CD14-positive monocyte (primary cell): ENCODE measurements around the gene CPT1A. TPM values are rescaled to one million over a fixed set of nuclear protein-coding genes. Genes with fewer than 3 reads are reported as not detected.

Experiments
- DNase-seq, 3 donors: peaks; one replicate each; pipeline ENCODE4 v3.0.0-alpha.2; 2011 to 2022
- H2AFZ ChIP-seq: 2 replicates; pipeline ENCODE4 v1.6.0; 2012; ENCODE audit warnings: mild to moderate bottlenecking, low read depth, low read length, inconsistent platforms; ENCODE audit not compliant: insufficient read depth, poor library complexity, severe bottlenecking
- H3K27ac ChIP-seq, 2 donors: 1 replicate in 1 of 2; 2 replicates in 1 of 2; pipeline ENCODE4 v1.5.1; 2012 to 2013; ENCODE audit warnings: low read length in 2 of 2, control low read depth in 1 of 2, inconsistent platforms in 1 of 2, low read depth in 1 of 2, mild to moderate bottlenecking in 1 of 2
- H3K27me3 ChIP-seq, 2 donors: one replicate each; pipeline versions ENCODE4 v1.6.0 to v1.6.1; 2011 to 2013; ENCODE audit warnings: low read length in 2 of 2; ENCODE audit not compliant: control insufficient read depth in 2 of 2, insufficient read depth in 2 of 2
- H3K36me3 ChIP-seq, 2 donors: replicated peaks in 1 of 2; 1 replicate in 1 of 2; 2 replicates in 1 of 2; pipeline versions ENCODE4 v1.5.1 to v1.6.1; 2012 to 2013; ENCODE audit warnings: low read length in 2 of 2, control low read depth in 1 of 2, inconsistent platforms in 1 of 2, mild to moderate bottlenecking in 1 of 2; ENCODE audit not compliant: insufficient read depth in 2 of 2, control insufficient read depth in 1 of 2
- H3K4me1 ChIP-seq, 2 donors: 1 replicate in 1 of 2; 2 replicates in 1 of 2; pipeline versions ENCODE4 v1.5.1 to v1.6.1; 2012 to 2013; ENCODE audit warnings: low read length in 2 of 2, control low read depth in 1 of 2, inconsistent platforms in 1 of 2, mild to moderate bottlenecking in 1 of 2, moderate library complexity in 1 of 2; ENCODE audit not compliant: insufficient read depth in 2 of 2, control insufficient read depth in 1 of 2
- H3K4me2 ChIP-seq: replicated peaks from 2 replicates; pipeline ENCODE3; 2012; ENCODE audit warnings: low read length, moderate library complexity, mild to moderate bottlenecking; ENCODE audit not compliant: poor library complexity, severe bottlenecking; ENCODE audit errors: extremely low read depth
- H3K4me3 ChIP-seq, 3 experiments: fragments of 200-600 bp in 1 of 3; sonication (generic) in 1 of 3; replicated peaks in 1 of 3; 1 replicate in 2 of 3; 2 replicates in 1 of 3; pipeline ENCODE4 v1.5.1; 2011 to 2013; ENCODE audit warnings: low read length in 3 of 3, mild to moderate bottlenecking in 3 of 3, control low read depth in 2 of 3, low read depth in 2 of 3, inconsistent platforms in 1 of 3, moderate library complexity in 1 of 3
- H3K79me2 ChIP-seq: 2 replicates; pipeline ENCODE4 v1.6.0; 2012; ENCODE audit warnings: mild to moderate bottlenecking, control low read depth, inconsistent platforms, low read length, moderate library complexity; ENCODE audit not compliant: insufficient read depth
- H3K9ac ChIP-seq: 2 replicates; pipeline ENCODE4 v1.6.0; 2017; ENCODE audit warnings: low read length, mild to moderate bottlenecking; ENCODE audit not compliant: insufficient read depth, poor library complexity, severe bottlenecking
- H3K9me3 ChIP-seq, 2 donors: replicated peaks in 1 of 2; 1 replicate in 1 of 2; 2 replicates in 1 of 2; pipeline versions ENCODE4 v1.5.1 to v1.6.1; 2012 to 2013; ENCODE audit warnings: low read length in 2 of 2, control low read depth in 1 of 2; ENCODE audit not compliant: control insufficient read depth in 1 of 2, insufficient read depth in 1 of 2
- H4K20me1 ChIP-seq: 2 replicates; pipeline ENCODE4 v1.6.0; 2012; ENCODE audit warnings: mild to moderate bottlenecking, low read length, control low read depth, moderate library complexity; ENCODE audit not compliant: insufficient read depth
- H3K27ac Mint-ChIP-seq, 7 donors: one replicate each; pipeline ENCODE4 v1.8.0; 2020; ENCODE audit warnings: mild to moderate bottlenecking in 7 of 7, mixed read lengths in 7 of 7, moderate library complexity in 6 of 7, inconsistent platforms in 2 of 7
- H3K27me3 Mint-ChIP-seq, 3 donors: one replicate each; pipeline ENCODE4 v1.8.0; 2021 to 2022; ENCODE audit warnings: low read depth in 3 of 3, mild to moderate bottlenecking in 3 of 3, mixed read lengths in 3 of 3, moderate library complexity in 3 of 3, inconsistent platforms in 1 of 3
- H3K36me3 Mint-ChIP-seq, 2 donors: one replicate each; pipeline ENCODE4 v1.8.0; 2020; ENCODE audit warnings: mixed read lengths in 2 of 2, inconsistent platforms in 1 of 2, mild to moderate bottlenecking in 1 of 2
- H3K4me1 Mint-ChIP-seq: one replicate; pipeline ENCODE4 v1.8.0; 2020; ENCODE audit warnings: mild to moderate bottlenecking, mixed read lengths
- H3K4me3 Mint-ChIP-seq, 2 donors: one replicate each; pipeline ENCODE4 v1.8.0; 2020; ENCODE audit warnings: mild to moderate bottlenecking in 2 of 2, mixed read lengths in 2 of 2, moderate library complexity in 1 of 2
- H3K9me3 Mint-ChIP-seq, 7 donors: one replicate each; pipeline ENCODE4 v1.8.0; 2020 to 2022; ENCODE audit warnings: mixed read lengths in 7 of 7, mild to moderate bottlenecking in 6 of 7, moderate library complexity in 6 of 7, inconsistent platforms in 2 of 7
- CTCF ChIP-seq: fragments of 200-600 bp; IDR thresholded peaks from one replicate; pipeline ENCODE4 v1.8.0; 2022; ENCODE audit warnings: antibody characterized with exemption, mild to moderate bottlenecking
- WGBS: methylation state at CpG from one replicate; pipeline ENCODE4 v1.1.5; 2013; ENCODE audit warnings: missing lambda C conversion rate; ENCODE audit not compliant: insufficient coverage; 5-methylcytosine and 5-hydroxymethylcytosine counted together
- intact Hi-C, 2 donors: fragments of 100-400 bp; cut with micrococcal nuclease; formaldehyde crosslinking; loops; one replicate each; pipeline versions ENCODE4 v1.15.0 to v1.15.1; 2023
- polyA plus RNA-seq, 3 donors: library from polyadenylated mRNA; depleted of rRNA in 1 of 3; unstranded in 2 of 3; stranded (reverse) in 1 of 3; fragments of 300-500 nt in 2 of 3; fragments of >200 nt in 1 of 3; fragmentation: Illumina TruSeq in 2 of 3; gene quantifications; 1 replicate in 2 of 3; 2 replicates in 1 of 3; pipeline ENCODE4 v1.2.3, GENCODE V29; 2012 to 2021

The CPT1A gene
- polyA plus RNA-seq, 3 donors = 5.6 to 42.5 (median 7.0) TPM

GRCh38 chr11:68825571-68825970, 16.1 kb downstream of the CPT1A start:
- H4K20me1 ChIP-seq = peaks cover 99% of the 10 kb centered on the region
- TF ChIP-seq CTCF = no peak
- no peak overlapping the region for H3K9ac ChIP-seq
- H3K9me3 Mint-ChIP-seq = peaks cover 0 to 3% (median 0%) of the 10 kb centered on the region in 7 donors
- H3K27ac Mint-ChIP-seq = peak overlapping the region in 5 of 7 donors; percentile 8 to 69 (median 50)
- peaks cover 64% of the 10 kb centered on the region for H3K4me1 Mint-ChIP-seq
- H3K4me3 Mint-ChIP-seq = no peak overlapping the region
- DNase-seq = peak in 2 of 3 donors; percentile 42 to 64
- WGBS = 0% methylated on average over 3 of the region's 7 CpGs
- H3K4me2 ChIP-seq = peak overlapping the region; percentile 9
- H3K4me3 ChIP-seq = no peak overlapping the region
- peaks cover 97% of the 10 kb centered on the region for H3K79me2 ChIP-seq
- intact Hi-C loops = no loop called here
- no peaks in the 10 kb centered on the region for H3K27me3 ChIP-seq
- H3K4me1 ChIP-seq = peaks cover 45 to 49% of the 10 kb centered on the region in 2 donors
- H3K9me3 ChIP-seq = no peaks in the 10 kb centered on the region
- H3K27ac ChIP-seq = peak overlapping the region in 1 of 2 donors; percentile 37
- peaks cover 22 to 33% of the 10 kb centered on the region in 2 donors for H3K36me3 Mint-ChIP-seq
- peaks cover 0 to 6% (median 5%) of the 10 kb centered on the region in 3 donors for H3K27me3 Mint-ChIP-seq
- H2AFZ ChIP-seq = no peak overlapping the region
- peaks cover 8 to 19% of the 10 kb centered on the region in 2 donors for H3K36me3 ChIP-seq

- Histone ChIP-seq H3K4me2 (no peak overlapping the region), H3K4me1 (peaks cover 19 to 21% of the 10 kb centered on the region in 2 donors), H3K9me3 (no peaks in the 10 kb centered on the region), H3K27ac (peak overlapping the region in 1 of 2 donors; percentile 8), H3K36me3 (peaks cover 4 to 32% of the 10 kb centered on the region in 2 donors), H4K20me1 (peaks cover 99% of the 10 kb centered on the region), H3K4me3 (no peak overlapping the region), H3K79me2 (peaks cover 97% of the 10 kb centered on the region), H3K9ac (no peak overlapping the region), H3K27me3 (no peaks in the 10 kb centered on the region), H2AFZ (no peak overlapping the region)
- Mint-ChIP-seq H3K27ac (peak overlapping the region in 2 of 7 donors; percentile 16 to 37), H3K9me3 (peaks cover 0 to 3% (median 0%) of the 10 kb centered on the region in 7 donors), H3K27me3 (peaks cover 0 to 6% (median 0%) of the 10 kb centered on the region in 3 donors), H3K4me3 (no peak overlapping the region), H3K4me1 (peaks cover 43% of the 10 kb centered on the region), H3K36me3 (peaks cover 17 to 33% of the 10 kb centered on the region in 2 donors)
- TF ChIP-seq CTCF = no peak
- no peak for DNase-seq
- WGBS = 83% methylated on average over 1 of the region's 5 CpGs
- intact Hi-C loops = no loop called here
Measured at GRCh38 chr11:68822546-68822945, 19.2 kb downstream of the CPT1A start.
